Activated T-helper 1 cell treated with Interleukin-2 at 50 U/mL for 16 hours (primary cell): ENCODE data around the gene MCM3AP.

ENCODE experiments used
- DNase-seq: peaks from one replicate; pipeline ENCODE4 v3.0.0-alpha.2; 2020; ENCODE audit warnings: low read depth

MCM3AP gene

GRCh38 chr21:46269466-46269865 is 15.9 kb downstream of the MCM3AP start:
- no peak for DNase-seq

GRCh38 chr21:46268371-46268770 is 17.0 kb downstream of the MCM3AP start:
- no peak for DNase-seq

GRCh38 chr21:46266946-46267345 is 18.5 kb downstream of the MCM3AP start:
- no peak for DNase-seq

GRCh38 chr21:46265736-46266525 is 19.5 kb downstream of the MCM3AP start:
- DNase-seq = no peak

- DNase-seq = no peak
These were observed 20.7 kb downstream of the MCM3AP start for GRCh38 chr21:46264690-46265144.

- DNase-seq = no peak
These were observed 21.2 kb downstream of the MCM3AP start for GRCh38 chr21:46264046-46264689.

- DNase-seq = no peak
These were observed 28.9 kb downstream of the MCM3AP start for GRCh38 chr21:46256501-46256994.

GRCh38 chr21:46255758-46256337 is 29.6 kb downstream of the MCM3AP start:
- no peak for DNase-seq

- DNase-seq = no peak
These were observed 30.2 kb downstream of the MCM3AP start for GRCh38 chr21:46255166-46255565.

- DNase-seq = no peak
These were observed 31.0 kb downstream of the MCM3AP start for GRCh38 chr21:46254208-46254975.

- DNase-seq = no peak
These were observed 31.7 kb downstream of the MCM3AP start for GRCh38 chr21:46253610-46254124.

GRCh38 chr21:46252840-46253239 is 32.6 kb downstream of the MCM3AP start:
- DNase-seq = no peak

GRCh38 chr21:46250146-46250725 is 35.2 kb downstream of the MCM3AP start:
- no peak for DNase-seq

GRCh38 chr21:46248827-46249226 is 36.6 kb downstream of the MCM3AP start:
- no peak for DNase-seq

- DNase-seq = no peak
These were observed 37.0 kb downstream of the MCM3AP start for GRCh38 chr21:46248422-46248782.

- no peak for DNase-seq
These were observed 37.6 kb downstream of the MCM3AP start for GRCh38 chr21:46247699-46248421.

GRCh38 chr21:46246345-46246744 is 39.1 kb downstream of the MCM3AP start:
- no peak for DNase-seq

- DNase-seq = no peak
These were observed 40.0 kb downstream of the MCM3AP start for GRCh38 chr21:46245213-46245915.

GRCh38 chr21:46244602-46245001 is 40.8 kb downstream of the MCM3AP start:
- no peak for DNase-seq

- no peak for DNase-seq
These were observed 41.5 kb downstream of the MCM3AP start for GRCh38 chr21:46243960-46244361.
